ENCODE results near the gene GLRX3.

- TF ChIP-seq ZNF274 (IDR thresholded peaks at IDR 0.05; ENCODE audit: low read depth, low read length) (no peak), YY1 (IDR thresholded peaks at IDR 0.05; ENCODE audit: insufficient read depth, insufficient read length) (no peak)
Observed at GRCh38 chr10:130137090-130137448, 878 bp downstream of the GLRX3 start.
